ENCODE data around the gene INO80E. TPM values are rescaled to one million over a fixed set of nuclear protein-coding genes. Genes with fewer than 3 reads are reported as not detected.
"Not testable (repeated sequence)": the region's sequence is repeated elsewhere in the genome, so short reads cannot be mapped to it uniquely, and the experiment has no call there.

INO80E gene
- total RNA-seq, 1 donor from 2014 or later: 106 TPM

GRCh38 chr16:30009085-30009862 lies 13.2 kb downstream of the INO80E start:
- intact Hi-C loops (cut with micrococcal nuclease): no loop called here

- intact Hi-C loops (cut with micrococcal nuclease): no loop called here
Observed at GRCh38 chr16:30009990-30010843, 14.2 kb downstream of the INO80E start.

GRCh38 chr16:30010844-30011713 lies 15.0 kb downstream of the INO80E start, which contains the start of gene DOC2A:
Gene DOC2A, minus strand, starts transcription at chr16:30011027. Its CDS starts 805 bp downstream, at chr16:30010222.
- intact Hi-C loops (cut with micrococcal nuclease): no loop called here

GRCh38 chr16:30011714-30012504 lies 15.9 kb downstream of the INO80E start:
- intact Hi-C loops (cut with micrococcal nuclease): no loop called here

GRCh38 chr16:30012598-30012997 lies 16.6 kb downstream of the INO80E start:
- intact Hi-C loops (cut with micrococcal nuclease): not testable (repeated sequence)

GRCh38 chr16:30015450-30015849 lies 19.4 kb downstream of the INO80E start:
- intact Hi-C loops (cut with micrococcal nuclease): not testable (repeated sequence)

GRCh38 chr16:30016555-30017276 lies 20.7 kb downstream of the INO80E start:
- intact Hi-C loops (cut with micrococcal nuclease): no loop called here

GRCh38 chr16:30017277-30017656 lies 21.2 kb downstream of the INO80E start:
- intact Hi-C loops (cut with micrococcal nuclease): no loop called here

- intact Hi-C loops (cut with micrococcal nuclease): not testable (repeated sequence)
Observed at GRCh38 chr16:30017937-30018336, 21.9 kb downstream of the INO80E start.

- intact Hi-C loops (cut with micrococcal nuclease): no loop called here
Observed at GRCh38 chr16:30018731-30019158, 22.7 kb downstream of the INO80E start.

GRCh38 chr16:30022887-30023286 lies 26.8 kb downstream of the INO80E start, which contains the start of gene C16orf92:
Gene C16orf92, plus strand, starts transcription at chr16:30023198. Its CDS starts 143 bp downstream, at chr16:30023341.
- intact Hi-C loops (cut with micrococcal nuclease): no loop called here

- intact Hi-C loops (cut with micrococcal nuclease): no loop called here
Observed at GRCh38 chr16:30023586-30023985, 27.5 kb downstream of the INO80E start.

GRCh38 chr16:30024451-30024850 lies 28.4 kb downstream of the INO80E start:
- intact Hi-C loops (cut with micrococcal nuclease): no loop called here

GRCh38 chr16:30025156-30025555 lies 29.1 kb downstream of the INO80E start:
- intact Hi-C loops (cut with micrococcal nuclease): no loop called here

GRCh38 chr16:30025574-30025973 lies 29.5 kb downstream of the INO80E start:
- intact Hi-C loops (cut with micrococcal nuclease): no loop called here

- intact Hi-C loops (cut with micrococcal nuclease): no loop called here
Observed at GRCh38 chr16:30026449-30026848, 30.4 kb downstream of the INO80E start.

GRCh38 chr16:30027588-30028437 lies 31.8 kb downstream of the INO80E start:
- intact Hi-C loops (cut with micrococcal nuclease): no loop called here

GRCh38 chr16:30028438-30029076 lies 32.5 kb downstream of the INO80E start:
- intact Hi-C loops (cut with micrococcal nuclease): no loop called here
